Left colon (tissue), 2 donors: ENCODE data around the gene HPCAL1. TPM values are rescaled to one million over a fixed set of nuclear protein-coding genes. Genes with fewer than 3 reads are reported as not detected.

ENCODE experiments used
- ATAC-seq: fragments of 200-7000 bp; cut with Tn5 transposase; one replicate; pipeline ENCODE4 v1.9.1; 2020; ENCODE audit warnings: mild to moderate bottlenecking, moderate library complexity
- DNase-seq, 2 donors: peaks; one replicate each; pipeline ENCODE4 v3.0.0-alpha.2; 2020
- intact Hi-C, 2 donors: fragments of 100-400 bp; cut with DNase I in 1 of 2; cut with micrococcal nuclease in 1 of 2; formaldehyde crosslinking; loops; one replicate each; pipeline versions ENCODE4 v1.11.2 to v1.14.0; 2022; cut with DNase I, micrococcal nuclease
- total RNA-seq, 2 donors: library from RNA; stranded (reverse); fragmentation: NEBNext Ultra II Directional; extraction: Animal tissue kit (Norgen Biotek cat#: 25700); gene quantifications; one replicate each; pipeline ENCODE4 v1.2.1, GENCODE V29; 2021
- donor health status: DM: no; HTN: no; CAD: no.
- donor health status: DM: yes; HTN: yes; CAD: no.

The HPCAL1 gene
- total RNA-seq, 2 donors from 2014 or later: 73.1 to 85.7 TPM

DNA sequence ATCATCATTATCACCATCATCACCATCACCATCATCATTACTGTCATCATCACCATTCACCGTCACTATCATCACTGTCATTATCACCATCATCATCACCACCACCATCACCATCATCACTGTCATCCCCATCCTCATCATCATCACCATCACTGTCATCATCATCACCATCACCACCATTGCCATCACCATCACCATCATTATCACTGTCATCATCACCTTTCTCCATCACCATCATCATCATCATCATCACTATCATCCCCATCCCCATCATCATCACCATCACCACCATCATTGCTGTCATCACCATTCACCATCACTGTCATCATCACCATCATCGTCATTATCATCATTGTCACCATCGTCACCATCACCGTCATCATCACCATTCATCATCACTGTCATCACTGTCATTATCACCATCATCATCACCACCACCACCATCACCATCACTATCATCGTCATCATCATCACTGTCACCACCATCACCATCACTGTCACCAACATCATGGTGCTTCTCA is 9.8 kb downstream of the HPCAL1 start:
- ATAC-seq (no peak), DNase-seq (no peak)
- intact Hi-C loops: no loop called here

DNA sequence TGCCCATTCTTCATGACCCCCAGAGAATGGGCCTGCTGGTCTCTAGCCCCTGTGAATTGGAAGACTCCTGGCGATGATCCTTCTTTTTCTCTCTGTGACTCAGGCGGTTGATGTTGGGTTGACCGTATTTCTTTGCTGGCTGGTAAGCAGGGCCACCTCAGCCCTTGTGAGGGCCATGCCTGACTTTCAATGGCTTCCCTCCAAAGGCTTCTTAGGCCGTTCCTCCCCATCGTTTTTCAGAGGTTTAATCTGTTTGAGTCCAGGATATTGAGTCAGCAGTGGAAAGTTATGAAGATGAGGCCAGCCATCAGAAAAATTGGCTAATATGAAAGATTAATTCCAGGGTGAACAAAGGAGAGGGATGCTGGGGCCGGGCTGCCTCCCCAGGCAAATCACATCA is 13.6 kb downstream of the HPCAL1 start:
- ATAC-seq (no peak), DNase-seq (no peak)
- intact Hi-C loops: no loop called here

DNA sequence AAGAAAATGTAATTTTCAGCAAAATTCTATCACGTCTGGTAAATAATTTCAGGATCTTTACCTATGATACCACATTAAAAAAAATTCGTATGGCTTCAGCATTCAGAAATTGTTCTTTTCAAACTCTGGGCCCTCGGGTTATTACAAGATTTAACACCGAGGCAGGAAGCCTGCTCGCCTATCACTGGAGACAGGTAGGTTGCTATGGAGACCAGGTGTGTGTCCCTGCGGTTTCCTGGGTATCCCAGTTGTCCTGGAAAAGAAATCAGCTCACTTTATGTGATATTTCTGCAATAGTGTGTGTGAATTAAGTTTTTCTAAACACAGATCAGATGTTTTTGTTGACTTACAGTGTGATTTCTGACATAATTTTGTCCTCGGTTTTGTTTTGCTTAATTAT is 14.2 kb downstream of the HPCAL1 start:
- ATAC-seq (no peak), DNase-seq (no peak)
- intact Hi-C loops: no loop called here

DNA sequence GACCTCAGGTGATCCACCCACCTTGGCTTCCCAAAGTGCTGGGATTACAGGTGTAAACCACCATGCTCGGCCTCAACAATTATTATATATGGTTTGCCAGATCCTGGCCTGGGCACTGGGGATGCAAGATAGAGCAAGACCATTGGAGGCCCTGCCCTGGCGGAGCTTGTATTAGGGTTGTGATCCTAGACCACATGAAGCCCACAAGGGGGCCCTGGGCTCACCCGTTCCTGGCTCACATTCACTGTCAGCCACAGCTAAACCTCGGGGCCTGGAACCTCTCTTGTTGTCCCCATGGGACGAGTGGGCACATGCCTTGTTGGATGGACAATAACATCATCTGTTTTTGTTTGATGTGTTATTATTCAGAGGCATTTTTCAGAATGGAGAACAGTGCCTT is 14.9 kb downstream of the HPCAL1 start:
- ATAC-seq (no peak), DNase-seq (no peak)
- intact Hi-C loops: no loop called here

DNA sequence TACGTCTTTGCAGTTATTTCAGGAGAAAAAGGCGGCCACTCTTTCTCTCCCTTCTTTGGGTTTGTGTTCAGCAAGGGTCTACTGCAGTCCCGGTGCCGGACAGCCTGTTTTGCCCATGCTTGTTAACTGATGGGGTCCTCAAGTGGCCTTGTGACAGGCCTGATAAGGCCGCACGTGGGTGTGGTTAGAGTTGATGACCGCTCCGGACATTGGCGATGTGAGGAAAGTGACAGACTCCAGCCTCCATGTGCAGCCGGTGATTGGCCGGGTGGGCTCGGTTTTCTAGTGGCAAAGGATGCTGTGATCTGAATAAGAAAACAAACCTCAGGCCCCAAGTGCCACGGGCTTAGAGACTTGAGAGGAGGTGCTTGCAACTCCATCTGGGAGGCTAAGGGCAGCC is 15.6 kb downstream of the HPCAL1 start:
- intact Hi-C loops: no loop called here
- ATAC-seq: no peak
- no peak for DNase-seq

DNA sequence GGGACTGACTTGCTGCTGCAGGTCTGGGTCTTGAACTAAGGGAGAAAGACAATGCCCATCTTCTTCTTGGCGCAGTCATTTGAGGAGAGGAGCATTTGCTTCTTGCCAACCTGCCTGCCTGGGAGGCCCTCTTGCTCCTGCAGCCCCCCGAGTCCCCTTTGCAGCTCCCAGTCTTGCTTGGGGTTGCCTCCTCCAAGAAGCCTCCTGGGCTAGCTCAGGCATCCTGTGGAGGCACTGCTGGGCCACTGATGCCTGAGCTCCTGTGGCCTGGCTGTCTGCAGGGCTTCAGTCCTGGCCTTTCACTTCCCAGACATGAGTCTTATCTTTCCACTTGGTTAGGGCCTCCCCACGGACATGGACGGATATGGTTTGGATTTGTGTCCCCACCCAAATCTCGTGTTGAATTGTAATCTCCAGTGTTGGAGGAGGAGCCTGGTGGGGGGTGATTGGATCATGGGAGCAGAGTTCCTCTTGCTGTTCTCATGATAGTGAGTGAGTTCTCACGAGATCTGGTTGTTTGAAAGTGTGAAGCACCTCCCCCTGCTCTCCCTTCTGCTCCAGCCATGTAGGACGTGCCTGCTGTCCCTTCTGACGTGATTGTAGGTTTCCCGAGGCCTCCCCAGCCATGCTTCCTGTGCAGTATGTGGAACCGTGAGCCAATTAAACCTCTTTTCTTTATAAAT is 17.3 kb downstream of the HPCAL1 start:
- ATAC-seq (no peak), DNase-seq (no peak)
- intact Hi-C loops: no loop called here

DNA sequence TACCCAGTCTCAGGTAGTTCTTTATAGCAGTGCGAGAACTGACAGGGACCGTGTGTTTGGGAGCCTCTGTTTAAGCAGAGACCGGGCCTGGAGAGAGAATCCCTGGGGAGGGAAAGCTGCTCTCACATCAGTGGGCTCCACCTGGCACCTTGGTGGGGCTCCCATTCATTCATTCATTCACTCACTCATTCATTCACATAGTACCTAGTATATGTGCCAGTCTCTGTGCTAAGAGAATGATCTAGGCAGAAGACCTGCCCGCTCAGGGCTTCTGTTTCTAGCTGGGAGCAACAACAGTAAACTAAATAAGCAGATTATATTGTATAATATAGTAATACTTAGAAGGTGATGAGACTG is 17.8 kb downstream of the HPCAL1 start:
- intact Hi-C loops: no loop called here
- ATAC-seq (no peak), DNase-seq (no peak)

DNA sequence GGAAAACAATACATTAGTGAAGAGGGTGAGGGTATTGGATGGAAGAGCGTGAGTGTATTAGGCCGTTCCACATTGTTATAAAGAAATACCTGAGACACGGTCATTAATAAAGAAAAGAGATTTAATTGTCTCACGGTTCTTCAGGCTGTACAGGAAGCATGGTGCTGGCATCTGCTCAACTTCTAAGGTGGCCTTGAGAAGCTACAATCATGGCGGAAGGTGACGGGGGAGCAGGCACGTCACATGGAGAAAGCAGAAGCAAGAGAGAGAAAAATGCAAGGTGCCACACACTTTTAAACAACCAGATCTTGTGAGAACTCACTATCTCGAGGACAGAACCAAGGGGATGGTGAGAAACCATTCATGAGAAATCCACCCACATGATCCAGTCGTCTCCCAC is 18.2 kb downstream of the HPCAL1 start:
- intact Hi-C loops: no loop called here
- no peak for ATAC-seq
- no peak for DNase-seq

DNA sequence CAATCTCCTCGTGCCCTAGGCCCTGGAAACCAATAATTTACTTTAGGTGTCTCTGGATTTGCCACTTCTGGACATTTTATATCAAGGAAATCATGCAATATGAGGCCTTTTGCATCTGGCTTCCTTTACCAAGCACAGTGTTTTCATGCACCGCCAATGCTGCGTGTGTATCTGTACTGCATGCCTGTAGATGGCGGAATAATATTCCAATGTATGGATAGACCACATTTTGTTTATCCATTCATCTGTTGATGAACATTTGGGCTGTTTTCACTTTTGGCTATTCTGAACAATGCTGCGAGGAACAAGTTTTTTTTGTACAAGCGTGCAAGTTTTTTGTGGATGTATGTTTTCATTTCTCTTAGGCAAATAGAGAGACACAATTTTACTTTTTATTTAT is 18.9 kb downstream of the HPCAL1 start:
- intact Hi-C loops: no loop called here
- no peak for DNase-seq
- no peak for ATAC-seq

DNA sequence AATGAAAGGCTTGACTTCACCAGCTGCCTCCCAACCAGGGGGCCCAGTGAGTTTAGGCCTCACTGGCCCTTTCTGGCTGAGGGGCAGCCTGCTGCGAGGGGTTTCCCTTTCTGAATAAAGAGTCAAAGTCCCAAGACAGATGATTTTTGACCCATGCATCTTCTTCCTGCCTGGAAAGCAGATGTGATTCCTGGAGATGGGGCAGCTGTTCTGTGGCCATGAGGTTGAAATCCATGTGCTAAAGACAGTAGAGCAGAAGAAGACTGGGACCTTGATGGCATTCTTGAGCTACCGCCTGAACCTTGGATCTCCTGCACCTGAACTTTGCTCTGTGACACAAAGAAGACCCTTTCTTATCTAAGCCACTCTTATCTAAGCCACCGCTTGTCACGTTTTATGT is 19.8 kb downstream of the HPCAL1 start:
- DNase-seq: no peak
- no peak for ATAC-seq
- intact Hi-C loops: no loop called here

DNA sequence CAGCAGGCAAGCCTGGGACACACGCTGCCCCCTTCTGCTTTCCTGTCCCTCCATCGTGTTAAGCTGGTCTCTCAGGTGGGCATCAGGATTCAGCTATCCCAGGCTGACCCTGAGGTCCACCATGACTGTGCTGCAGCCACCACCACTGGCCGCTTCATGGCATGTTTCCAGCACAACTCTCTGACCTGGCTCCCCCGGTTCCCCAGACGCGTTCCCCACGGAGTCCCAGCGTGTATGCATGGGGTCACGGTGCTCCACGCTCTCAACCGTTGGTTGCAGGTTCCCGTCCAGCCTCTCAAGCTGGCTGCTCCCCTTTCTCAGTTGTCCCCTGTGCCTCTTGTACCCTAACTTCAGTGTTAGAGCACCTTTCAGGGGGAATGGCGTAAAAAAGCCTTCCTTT is 20.3 kb downstream of the HPCAL1 start:
- intact Hi-C loops: no loop called here
- ATAC-seq (no peak), DNase-seq (no peak)

DNA sequence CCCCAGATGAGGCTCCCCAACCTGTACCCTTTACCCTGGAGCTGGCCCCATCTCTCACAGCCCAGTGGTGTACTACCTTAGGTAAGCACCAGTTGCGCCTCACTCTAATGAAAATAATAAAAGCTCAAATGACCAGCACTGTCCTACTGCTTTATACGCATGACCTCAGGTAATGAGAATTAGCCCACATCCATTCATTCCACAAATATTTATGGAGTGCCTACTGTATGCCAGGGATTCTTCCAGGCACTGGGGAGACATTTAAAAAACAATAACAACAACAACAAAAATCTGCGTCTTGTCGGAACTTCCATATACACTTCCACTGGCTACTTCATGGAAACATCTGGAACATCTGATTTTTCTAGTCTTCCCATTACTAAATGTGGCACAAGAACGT is 20.8 kb downstream of the HPCAL1 start:
- DNase-seq (no peak), ATAC-seq (no peak)
- intact Hi-C loops: no loop called here

DNA sequence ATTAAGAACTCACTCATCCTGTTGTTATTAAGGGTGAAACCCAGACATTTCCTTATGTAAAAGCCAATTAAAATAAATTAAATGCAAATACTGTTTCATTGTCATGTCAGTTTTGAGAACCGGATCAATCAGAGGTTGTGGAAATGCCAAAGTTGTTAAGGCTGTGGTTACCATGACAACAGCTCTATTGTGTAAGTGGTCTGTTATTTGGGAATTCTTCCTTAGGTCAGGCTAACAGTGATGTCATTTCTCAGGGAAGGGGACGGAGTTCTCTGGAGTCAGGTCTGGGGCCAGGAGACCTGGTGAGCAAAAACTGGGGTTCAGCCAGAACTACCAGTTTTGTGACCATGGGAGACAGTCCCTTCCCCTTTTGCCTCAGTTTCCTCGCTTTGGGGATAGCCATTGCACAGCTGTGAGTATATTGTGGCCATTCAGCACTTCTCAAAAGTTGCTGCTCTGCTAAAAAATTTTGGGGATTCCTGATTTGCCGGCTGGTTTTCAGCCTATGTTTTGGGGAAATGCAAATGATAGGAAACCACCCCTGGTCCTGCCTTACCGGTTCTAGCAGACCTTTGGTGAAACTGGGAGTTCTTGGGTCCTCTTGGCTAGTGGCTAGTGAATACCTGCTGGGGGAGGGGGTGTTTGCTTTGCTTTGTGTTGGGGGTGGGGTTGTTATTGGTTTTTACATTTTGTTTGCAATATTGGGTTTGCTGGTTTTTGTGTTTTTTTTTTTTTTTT is 21.6 kb downstream of the HPCAL1 start:
- intact Hi-C loops: no loop called here
- DNase-seq (no peak), ATAC-seq (no peak)

DNA sequence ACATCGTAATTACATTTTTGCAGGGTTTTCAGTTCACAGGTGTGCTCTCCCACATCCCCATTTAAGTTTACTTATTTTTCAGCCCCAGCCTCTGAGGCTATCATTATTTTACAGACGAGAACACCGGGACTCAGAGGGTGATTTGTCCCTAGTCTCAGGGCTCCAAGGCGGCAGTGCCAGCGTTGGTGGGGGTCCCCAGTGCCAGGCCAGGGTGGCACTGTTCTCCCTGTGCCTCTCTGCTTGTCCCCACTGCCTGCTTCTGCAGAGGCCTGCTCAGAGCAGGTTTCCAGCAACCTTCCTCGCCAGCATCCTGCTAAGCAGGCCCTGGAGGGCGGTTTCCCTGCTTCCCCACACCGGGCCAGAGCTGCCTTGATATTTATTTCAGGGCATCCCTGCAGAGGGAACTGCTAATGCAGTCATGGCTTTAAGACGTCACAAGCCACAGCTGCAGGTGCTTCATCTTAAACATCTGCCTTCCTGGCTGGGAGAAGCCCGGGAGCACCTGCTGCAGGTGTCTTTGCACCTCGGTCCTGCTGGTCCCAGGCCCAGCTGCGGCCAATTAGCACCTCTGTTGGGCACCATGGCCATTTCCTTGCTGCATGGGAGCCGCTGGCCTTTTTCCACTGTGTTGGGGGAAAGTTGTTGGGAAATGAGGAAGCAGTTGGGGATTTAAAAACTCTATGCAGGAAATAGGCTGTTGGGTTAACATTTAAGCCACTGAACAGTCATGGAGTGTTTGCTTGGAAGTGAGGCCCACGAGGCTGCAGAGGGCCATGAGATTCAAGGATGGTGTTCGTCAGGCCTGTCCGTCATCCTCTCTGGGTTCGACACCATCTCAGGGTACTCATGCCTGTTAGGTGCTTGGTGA is 22.8 kb downstream of the HPCAL1 start:
- peak; percentile 72 for ATAC-seq
- intact Hi-C loops: no loop called here
- peak; percentile 47 to 61 for DNase-seq

DNA sequence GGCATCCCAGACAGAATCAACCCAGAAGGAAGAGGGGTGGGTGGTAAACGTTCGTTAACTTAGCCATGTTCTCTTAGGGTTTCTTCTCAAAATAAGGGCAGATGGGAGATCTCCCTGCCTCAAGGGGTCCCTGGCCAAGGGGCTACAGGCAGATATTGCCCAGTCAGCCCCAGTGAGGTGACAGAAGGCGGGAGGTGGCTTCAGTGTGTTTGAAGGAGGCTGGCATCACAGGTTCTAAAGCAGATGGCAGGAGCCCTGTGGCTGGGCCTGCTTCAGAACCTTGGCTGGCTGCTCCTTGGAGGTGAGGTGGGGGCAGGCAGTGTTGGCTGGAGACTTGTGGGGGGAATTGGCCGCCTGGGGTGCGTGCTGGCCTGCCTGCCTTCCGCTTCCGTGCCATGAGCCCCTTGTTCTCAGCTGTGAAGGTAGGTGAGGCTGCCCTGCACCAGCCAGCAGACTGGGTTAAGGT is 23.5 kb downstream of the HPCAL1 start:
- ATAC-seq (no peak), DNase-seq (no peak)
- intact Hi-C loops: no loop called here

DNA sequence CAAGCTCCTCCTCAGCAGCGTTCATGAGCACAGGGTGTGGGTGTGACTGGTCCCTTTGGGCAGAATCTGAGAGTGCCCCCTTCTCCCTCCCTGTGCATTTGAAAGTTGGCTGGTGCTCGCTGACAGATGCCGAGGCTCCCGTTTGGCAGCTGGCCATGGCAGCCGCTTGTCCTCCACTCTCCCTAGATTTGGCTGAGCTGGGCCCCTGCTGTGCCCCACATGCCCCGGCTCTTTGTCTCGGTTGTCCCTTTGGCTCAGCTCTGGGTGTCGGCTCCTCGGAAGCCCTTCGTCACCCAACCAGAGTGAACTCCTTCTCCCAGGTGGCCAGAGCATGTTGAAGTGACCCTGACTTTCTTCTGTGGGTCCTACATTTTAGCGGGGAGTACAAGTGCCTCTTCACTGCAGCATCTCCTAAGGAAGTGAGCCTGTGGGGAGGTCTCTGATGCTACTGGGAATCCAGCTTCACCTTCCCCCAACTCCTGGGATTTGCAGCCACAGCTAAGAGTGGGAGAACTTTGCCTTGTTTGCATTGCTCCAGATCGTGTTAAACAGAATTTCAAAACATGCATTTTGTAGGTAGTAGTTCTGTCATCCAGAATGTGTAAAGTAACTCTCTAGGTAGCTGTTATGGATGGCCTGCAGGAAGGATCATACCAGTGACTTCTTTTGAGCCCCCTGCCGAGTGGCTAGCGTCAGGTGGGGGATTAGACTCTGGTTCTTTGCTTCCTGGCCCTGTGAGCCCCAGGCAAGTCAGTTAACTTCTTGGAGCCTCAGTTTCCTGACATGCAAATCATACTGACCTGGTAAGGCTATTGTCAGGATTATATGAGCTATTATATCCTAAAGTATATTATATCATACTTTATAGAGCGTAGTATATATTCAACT is 24.2 kb downstream of the HPCAL1 start:
- ATAC-seq (no peak), DNase-seq (peak in 1 of 2 donors; percentile 28)
- intact Hi-C loops: no loop called here

DNA sequence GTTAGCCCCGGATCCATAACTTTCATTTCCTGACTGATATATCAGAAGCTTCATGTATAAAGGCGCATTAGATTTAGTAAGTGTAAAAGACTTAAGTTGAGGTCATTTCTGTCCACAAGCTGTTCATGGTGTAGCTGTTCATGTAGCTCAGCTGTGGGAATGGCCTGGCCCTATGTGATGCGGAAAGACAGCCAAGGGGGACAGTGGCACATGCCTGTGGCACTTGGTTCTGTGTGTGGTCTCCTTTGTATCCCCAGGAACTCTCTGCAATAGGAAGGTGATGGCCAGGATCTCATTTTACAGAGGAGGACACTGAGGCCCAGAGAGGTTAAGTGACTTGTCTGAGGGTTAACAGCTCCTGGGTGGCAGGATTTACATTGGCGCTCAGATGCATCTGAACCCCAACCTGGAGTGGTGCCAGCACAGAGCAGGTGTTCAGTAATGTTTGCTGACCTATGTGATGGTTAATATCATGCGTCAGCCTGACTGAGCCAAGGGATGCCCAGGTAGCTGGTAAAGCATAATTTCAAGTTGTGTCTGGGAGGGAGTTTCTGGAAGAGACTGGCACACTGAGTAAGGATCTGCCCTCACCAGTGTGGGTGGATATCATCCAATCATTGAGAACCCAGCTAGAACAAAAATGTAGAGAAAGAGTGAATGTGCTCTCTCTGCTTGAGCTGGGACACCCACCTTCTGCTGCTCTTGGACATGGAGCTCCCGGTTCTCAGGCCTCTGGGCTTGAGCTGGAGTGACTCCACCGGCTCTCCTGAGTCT is 25.4 kb downstream of the HPCAL1 start:
- ATAC-seq (peak; percentile 17), DNase-seq (peak in 1 of 2 donors; percentile 62)
- intact Hi-C loops: no loop called here
